HG02588 (cell line): ENCODE measurements around the gene COL20A1.
"Not testable (repeated sequence)": the region's sequence is repeated elsewhere in the genome, so short reads cannot be mapped to it uniquely, and the experiment has no call there.

Source experiments
- ATAC-seq: cut with Tn5 transposase; IDR thresholded peaks from one replicate; pipeline ENCODE4 v1.9.1; 2021; ENCODE audit warnings: mild to moderate bottlenecking, moderate library complexity; ENCODE audit not compliant: unreplicated experiment

COL20A1 gene

DNA sequence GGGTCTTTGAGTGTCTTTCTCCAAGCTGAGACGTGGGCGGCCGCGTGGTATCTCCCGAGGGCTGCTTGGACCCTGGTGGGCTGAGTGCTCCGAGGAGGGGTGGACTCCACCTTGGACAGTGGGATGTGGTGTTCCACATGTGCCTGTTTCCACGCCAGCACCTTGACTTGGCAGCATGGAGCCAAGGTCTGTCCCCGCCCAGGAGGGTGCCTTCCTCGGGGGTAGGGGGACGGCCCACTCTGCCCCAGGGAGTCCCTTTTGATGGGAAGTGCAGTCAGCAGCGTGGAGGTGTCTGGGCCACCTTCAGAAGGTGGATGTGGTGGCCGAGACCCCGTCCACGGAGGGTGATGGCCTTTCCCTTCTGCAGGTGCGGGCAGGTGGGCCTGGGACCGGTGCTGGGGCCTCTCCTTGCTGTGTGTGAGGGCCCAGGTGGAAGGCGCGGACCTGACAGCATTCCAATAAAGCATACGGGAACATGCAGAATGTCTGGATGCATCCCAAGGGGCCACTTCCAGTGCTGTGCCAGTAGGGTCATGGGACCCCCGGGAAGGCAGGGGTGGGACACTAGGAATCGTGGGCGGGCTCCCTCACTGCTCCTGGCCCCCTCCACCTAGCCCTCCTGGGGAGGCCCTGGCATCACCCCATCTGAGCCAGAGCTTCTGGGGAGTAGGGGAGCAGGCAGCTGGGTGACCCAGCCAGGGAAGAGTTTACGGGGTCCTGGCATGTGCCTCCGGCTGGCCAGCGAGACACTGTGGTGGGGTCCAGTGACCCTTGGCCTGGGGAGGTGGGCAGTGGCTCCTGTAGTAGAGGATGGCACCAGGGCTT, 3.5 kb upstream of the COL20A1 start:
- ATAC-seq, result no peak

DNA sequence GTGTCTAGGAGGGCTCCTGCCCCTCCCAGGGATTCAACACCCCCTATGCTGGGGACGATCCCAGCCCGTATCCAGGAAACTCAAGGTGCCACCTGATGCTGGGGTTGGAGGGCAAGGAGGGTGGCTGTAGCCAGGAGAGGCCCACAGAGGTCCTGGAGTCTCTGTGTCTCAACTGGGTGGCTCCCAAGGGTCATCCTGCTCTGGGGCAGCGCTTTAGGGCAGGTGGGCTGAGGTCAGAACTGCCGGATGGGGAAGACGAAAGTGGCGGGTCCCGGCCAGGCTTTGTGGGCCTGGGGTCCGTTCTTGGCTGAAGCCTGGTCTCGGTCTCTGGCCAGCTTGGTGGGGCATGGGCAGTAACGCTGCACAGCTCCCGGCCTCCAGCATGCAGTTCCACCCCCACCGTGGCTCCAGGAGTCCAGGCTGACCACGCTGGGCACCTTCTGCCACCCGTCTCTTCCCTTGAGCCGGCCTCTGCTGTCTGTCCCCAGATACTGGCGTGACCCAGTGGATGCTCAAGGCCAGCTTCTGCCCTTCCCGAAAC, 2.8 kb upstream of the COL20A1 start:
- no peak for ATAC-seq

DNA sequence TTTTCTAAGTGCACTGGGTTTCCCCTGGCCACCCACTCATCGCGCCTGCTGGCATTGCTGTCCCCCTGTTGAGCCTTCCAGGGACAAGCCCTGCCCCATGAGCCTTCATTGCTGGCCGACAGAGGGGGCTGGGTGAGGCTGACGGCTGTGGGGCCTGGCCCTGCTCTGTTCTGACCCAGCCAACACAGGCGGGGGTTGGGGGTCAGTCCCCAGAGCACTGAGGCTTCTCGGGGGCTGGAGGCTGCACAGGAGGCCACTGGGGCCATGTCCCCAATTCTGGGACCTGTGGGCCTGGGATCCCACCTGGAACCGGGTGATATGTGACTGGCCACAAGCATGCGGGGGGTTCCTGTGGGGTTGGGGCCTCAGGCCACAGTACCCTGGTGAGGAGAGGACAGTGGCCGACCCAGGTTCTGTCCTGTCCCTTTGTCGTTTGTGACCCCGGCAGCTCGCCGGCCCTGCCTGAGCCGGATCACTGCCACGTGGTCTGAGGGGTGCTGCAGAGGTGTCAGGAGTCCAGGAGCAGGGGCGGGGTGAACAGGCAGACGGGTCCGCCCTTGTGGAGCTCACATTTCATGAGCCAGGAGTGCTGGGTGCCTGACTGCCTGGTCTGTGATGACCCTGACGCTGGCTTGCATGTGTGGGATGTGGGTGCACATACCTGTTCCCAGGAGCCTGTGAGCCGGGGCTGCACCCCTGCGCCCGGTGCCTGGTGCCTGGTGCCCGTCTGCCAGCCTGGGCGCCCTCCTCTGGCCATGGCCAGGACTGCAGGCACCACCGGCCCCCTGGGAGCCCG, 2.1 kb upstream of the COL20A1 start:
- no peak for ATAC-seq

DNA sequence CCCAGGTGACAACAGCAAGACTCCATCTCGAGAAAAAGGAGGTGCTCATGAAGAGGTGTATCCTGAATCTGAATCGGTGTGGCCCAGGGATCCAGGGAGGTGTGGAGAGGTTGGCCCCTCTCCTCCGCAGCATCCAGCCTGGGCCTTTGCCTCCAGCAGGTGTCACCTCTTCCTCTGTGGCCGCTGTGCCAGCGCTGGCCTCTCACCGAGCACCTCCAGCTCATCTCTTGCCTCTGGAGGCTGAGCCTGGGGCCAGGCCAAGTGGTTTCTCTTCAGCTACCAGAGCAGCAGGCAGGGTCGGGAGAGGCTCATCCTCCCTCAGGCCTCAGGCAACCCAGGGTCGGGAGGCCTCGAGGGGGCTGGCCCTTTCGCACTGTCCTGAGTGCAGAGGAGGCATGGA, 1.2 kb upstream of the COL20A1 start:
- ATAC-seq, result no peak

DNA sequence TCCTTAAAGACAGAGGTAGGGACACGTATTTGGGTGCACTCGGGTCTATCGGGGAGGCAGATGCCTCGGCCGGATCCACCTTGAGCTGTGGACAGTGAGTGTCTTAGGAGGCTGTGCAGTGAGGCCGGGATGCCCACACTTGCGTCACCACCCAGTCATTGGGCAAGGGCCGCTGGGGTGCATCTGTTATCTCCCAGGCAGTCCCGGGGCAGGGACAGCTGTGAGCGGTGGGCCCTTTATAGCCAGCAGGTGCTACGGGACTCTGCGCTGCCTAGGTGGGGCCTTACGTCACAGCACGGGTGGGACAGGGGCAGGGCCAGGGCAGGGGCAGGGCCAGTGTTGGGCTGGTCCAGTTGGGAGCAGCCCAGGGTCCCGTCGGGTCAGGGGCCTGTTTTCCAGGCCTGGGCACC, 689 bp upstream of the COL20A1 start:
- ATAC-seq, result no peak

DNA sequence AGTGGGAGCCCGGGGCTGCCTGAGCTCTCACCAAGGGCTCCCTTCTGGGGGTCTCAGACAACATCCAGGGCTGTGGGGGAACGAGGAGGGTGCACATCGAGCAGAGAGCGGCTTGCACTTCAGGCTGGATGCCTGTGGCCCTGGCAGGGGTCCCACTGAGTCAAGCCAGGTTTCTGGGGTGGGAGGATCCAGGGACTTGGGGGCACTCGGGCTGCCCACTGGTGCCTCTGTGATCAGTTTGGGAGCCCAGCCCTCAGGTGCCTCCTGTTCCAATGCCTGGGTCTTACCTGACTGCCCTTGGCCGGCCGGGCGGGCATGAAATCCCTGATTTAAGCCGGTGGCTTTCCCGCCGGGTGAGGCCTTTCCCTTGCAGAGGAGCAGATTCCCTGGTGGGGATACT, 470 bp downstream of the COL20A1 start:
- ATAC-seq, result no peak

DNA sequence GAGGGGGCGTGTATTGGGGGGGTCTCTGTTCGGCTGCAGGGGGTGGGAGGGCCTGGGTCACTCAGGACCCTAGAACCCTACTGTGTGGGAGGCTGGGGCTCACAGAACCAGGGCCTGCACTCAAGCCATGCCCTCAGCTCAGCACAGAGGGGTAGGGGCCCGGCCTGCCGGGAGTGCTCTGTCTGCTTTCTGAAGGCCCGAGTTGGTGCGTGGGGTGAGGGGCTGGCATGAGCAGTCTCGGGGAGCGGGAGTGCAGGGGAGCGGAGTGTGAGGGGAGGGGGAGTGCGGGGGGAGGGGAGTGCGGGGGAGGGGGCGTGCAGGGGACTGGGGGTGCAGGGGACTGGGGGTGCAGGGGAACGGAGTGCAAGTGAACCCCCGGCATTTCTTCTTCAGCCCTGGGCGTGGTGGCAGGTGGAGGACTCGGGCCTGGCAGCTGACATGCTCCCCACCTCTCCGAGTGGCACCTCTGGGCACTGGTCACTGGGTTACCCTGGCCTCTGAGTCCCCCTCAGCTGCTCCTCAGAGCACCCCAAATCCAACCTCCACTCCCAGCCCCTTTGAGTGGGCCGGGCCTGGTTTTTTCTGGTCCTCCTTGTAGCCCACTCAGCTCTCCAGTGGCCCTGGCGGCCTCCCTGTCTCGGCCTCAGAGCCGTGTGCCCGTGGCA, 1.0 kb downstream of the COL20A1 start:
- ATAC-seq, result no peak

DNA sequence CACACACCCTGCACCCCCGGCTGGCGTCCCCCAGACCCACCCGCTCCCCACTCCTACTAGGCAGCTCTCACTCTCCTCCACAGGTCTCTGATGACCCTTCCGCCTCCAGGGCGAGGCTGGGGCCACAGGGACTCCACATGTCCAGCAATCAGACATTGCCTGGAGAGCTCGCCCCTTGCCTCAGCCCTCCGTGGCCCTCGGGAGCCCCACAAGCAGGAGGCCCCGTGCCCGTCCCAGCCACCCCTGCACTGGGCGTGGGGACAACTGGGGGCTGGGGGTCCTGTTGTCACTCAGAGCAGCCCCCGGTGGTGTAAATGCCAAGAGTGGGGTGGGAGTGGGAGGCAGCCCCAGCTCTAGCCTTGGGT, 1.5 kb downstream of the COL20A1 start:
- no peak for ATAC-seq

DNA sequence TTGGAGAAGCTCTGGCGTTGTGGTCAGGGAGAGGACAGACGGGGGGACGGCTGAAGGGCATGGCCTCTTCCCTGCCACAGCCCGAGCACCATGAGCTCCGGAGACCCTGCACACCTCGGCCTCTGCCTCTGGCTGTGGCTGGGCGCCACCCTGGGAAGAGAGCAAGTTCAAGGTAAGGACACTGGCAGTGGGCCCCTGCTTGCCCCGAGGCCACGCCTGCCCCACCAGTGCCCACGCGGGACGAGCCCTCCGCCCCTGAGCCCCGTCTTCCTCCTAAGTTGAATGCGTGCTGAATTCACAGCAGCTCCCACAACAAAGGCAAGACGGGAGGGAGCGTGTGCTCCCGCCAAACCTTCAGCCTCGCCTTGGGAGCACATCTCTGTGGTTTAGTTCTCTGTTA, 2.0 kb downstream of the COL20A1 start:
- ATAC-seq, result no peak

DNA sequence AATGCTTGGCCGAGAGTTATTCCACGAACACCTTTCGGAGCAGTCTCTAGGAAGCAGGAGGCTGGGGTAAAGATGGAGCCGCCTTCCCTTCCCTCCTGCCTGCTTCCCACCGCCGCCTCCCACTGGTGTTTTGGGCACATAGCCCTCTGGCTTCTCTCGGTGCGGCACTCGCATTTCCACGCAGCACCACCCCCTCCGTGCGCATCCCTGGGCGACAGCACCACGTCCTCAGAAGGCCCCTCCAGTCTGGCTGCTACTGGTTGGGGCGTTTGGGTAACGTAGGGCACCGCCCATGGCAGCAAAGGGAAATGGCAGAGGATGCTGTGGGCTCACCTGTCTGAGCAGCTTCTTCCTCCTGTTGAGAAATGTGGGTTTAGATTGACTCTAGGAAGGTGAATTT, 2.4 kb downstream of the COL20A1 start:
- ATAC-seq, result no peak

DNA sequence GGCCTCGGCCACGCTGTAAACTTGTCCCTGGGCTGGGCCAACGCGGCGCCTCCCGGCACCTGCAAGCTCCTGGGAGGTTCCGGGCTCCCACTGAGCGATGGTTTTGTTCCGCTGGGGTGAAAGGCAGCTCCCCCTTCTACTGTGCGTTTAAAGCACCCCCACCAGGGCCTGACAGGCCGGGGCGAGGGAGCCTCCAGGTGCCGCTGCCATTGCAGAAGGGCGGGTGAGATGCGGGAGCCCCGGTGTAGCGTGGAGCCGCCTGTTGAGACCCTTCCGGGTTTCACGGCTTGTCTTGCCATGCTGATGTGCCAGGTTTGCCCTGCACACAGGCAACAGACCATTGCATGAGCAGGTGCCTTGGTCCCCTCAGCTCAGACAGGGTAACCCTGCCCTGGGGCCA, 2.9 kb downstream of the COL20A1 start:
- no peak for ATAC-seq

DNA sequence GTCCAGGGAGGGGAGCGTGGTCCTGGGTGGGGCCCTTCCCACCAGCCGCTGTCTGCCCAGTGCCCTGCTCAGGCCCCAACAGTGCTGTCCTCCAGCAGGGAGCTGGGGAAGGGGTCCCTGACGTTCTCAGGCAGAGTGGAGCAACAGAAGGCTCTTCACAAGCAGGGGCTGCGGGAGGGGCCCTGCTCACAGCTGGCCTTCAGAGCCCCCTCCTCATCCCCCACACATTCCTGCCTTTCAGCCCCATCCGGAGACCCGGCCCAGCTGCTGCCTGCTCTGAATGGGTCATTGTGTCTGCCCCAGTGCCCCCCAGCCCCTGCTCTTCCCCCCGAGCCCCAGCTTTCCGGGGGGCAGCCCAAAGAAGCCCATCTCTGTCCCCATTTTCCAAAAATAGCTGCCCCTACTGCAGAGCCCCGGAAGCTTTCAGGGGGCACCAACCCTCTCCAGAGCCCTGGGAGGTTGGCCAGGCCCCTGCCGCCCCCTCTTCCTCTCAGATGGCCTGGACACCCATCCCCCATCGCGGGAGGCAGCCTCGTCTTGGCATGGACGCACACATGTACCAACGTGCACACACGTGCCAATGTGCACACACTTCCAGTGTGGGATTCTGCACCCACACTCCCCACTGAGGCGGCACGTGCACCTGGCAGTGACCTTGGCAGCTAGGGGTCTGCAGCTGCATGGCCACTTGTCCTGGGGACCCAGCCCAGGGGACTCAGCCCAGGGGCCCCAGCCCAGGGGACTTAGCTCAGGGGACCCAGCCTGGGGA, 3.7 kb downstream of the COL20A1 start:
- ATAC-seq, result no peak

DNA sequence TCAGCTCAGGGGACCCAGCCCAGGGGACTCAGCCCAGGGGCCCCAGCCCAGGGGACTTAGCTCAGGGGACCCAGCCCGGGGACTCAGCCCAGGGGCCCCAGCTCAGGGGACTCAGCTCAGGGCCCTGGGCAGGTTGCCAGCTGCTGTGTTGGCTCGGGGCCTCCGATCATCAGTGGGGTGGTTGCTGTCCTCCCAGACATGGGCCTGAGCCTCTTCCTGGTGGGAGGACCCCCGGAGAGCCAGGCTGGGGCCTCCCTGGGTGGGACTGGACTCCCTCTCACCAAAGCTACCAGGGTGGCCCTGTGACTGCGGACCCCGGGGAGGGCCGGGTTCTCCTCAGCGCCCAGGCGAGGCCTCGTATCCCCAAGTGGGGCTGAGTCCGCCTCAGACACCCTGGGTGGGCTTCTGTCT, 4.4 kb downstream of the COL20A1 start:
- no peak for ATAC-seq

DNA sequence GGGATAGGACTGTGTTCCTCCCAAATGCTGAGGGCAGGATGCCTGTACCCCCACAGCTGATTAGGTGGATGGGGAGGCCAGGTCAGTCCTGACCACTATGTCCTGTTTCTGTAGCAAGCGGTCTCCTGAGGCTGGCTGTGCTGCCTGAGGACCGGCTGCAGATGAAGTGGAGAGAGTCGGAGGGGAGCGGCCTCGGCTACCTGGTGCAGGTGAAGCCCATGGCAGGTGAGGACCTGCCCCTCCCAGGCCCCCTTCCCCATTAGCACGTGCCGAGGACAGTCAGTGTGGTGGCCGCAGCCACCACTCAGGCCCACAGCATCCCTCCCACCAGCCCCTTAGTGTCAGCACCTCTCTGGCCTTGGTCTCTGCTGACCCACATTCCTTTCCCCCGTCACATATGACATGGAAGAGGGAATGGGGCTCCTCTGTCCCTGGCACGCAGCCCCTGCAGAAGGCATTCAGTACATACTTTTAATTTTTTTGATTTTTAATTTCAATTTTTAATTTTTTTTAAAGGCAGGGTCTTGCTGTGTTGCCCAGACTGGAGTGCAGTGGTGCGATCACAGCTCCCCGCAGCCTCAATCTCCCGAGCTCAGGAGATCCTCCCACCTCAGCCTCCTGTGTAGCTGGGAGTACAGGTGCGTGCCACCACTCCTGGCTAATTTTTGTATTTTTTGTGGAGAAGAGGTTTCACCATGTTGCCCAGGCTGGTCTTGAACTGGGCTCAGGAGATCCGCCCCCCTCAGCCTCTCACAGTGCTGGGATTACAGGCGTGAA, 5.0 kb downstream of the COL20A1 start:
- no peak for ATAC-seq

DNA sequence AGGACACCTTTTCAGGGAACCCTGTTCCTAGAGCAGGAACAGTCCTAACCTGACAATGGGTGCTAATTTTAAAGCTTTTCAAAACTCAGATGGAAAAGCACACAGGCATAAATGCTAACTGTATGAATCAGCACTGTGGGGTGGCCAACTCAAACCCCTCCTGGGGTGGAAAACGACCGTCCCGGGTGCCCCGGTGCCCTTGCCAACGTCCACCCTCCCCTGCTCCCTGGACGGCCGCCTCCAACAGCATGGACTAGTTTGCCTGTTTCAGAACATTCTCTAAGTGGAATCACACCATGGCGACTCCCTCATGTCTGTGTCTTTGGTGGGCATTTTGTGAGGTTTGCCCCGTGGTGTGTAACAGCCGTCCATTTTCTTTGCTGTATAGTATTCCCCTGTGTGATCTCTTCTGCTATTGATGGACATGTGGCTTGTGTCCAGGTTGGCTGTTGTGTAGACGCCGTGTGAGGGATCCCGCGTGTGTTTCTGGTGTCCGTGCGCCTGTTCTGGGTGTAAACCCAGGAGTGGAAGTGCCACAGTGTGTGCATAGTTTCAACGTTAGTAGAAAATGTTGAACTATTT, 5.8 kb downstream of the COL20A1 start:
- no peak for ATAC-seq

DNA sequence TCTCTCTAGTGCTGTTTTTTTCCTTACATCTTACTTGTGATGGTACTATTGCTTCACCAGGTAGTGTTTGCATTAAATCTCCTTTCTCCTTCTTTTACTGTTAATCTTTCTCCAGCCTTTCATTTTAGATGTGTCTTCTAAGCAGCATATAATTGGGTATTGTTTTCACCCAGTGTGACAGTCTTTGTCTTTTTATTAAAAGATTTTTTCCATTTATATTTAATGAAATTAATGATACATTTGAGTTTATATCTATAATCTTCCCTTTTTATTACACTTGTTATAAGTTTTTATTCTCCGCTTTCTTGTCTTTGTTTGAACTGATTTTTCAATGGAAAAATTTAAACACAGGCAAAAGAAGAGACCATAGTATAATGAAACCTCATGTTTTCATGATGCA, 8.7 kb downstream of the COL20A1 start:
- ATAC-seq, result no peak

DNA sequence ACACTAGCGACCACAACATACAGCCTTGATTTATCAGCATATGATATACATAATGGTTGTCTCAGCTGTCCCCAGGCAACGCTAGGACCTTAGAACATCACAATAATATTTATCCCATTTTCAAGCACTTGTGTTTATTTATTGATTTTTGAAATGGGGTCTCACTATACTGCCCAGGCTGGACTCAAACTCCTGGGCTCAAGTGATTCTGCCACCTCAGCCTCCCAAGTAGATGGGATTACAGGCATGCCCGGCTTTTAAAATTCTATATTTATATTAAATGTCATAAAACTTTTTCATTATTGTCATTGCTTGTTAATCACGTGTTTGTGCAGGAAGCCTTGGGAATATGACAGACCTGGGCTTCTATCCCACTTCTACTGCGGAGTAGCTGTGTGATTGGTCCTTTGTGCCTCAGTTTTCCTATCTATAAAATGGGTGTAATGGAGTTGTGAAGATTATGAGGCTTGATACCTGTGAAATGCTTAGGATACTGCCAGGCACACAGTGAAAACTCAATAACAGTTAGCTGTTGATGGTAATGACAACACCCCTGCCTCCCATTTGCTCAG, 10.2 kb downstream of the COL20A1 start:
- no peak for ATAC-seq

DNA sequence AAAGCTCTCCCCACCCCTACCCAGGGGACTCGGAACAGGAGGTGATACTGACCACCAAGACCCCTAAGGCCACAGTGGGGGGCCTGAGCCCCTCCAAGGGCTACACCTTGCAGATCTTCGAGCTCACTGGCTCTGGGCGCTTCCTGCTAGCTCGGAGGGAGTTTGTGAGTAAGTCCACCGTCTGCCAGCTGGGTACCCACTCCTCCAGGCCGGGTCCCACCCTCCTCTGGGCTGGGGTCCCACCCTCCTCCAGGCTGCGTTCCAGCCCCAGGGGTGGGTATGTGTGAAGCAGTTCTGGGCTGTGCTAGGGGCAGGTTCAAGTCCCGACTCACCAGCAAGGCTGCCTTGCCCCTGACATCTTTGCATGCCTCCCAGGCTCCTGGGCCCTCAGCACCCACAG, 12.4 kb downstream of the COL20A1 start:
- no peak for ATAC-seq

DNA sequence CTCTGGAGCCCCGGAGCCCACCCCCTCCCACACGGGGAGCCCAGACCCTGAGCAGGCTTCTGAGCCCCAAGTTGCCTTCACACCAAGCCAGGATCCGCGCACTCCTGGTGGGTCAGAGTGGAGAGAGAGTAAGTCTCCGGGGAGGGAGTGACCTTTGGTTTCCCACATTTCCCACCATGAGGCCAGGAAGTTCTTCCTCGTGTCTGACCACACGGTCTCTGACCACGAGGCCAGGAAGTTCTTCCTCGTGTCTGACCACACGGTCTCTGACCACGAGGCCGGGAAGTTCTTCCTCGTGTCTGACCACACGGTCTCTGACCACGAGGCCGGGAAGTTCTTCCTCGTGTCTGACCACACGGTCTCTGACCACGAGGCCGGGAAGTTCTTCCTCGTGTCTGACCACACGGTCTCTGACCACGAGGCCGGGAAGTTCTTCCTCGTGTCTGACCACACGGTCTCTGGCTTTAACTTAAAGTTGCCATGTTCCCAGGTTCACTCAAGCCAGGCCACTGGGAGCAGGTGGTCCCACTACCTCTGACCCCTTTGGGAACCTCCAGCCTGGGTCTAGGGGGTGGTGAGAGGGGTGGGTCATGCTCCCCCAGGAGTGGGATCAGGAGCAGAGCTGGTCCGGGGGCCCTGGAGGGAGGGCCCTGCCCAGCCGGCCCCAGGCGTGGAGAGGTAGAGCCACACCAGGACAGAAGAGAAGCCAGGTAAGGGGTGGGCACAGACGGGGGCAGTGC, 13.1 kb downstream of the COL20A1 start:
- ATAC-seq, result not testable (repeated sequence)
